ENCODE results near the gene MPP1. TPM values are rescaled to one million over a fixed set of nuclear protein-coding genes. Genes with fewer than 3 reads are reported as not detected.

Gene MPP1
- total RNA-seq, 2 experiments from 2014 or later = 1.2 to 3.5 TPM

DNA sequence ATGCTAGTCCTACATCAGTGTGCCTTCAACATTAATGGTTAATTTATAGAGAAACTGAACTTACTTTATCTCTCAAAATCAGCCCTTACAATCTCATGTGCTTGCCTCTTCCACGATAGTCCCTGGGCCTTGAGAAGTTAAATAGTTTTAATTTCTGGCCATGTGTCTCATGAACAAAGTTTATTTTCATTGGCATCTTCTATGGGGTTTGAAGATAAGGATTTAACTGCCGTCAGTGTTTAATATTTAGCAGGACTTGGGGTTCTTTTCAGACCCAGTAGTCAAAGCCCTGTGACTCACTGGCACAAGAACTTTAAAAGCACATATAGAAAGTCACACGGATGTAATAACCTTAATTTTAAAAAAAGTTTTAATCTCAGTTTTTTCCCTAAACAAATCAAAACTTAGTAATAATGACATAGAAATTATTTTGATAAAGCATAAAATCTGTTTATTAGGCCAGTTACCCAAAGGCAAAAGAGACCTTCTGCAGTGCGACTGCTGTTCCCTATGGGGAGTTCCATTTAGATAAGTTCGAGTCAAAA, 10.1 kb upstream of the MPP1 start:
- no peak overlapping the region for H3K27ac ChIP-seq (ENCODE audit: low read depth, low read length, poor library complexity, severe bottlenecking)
- intact Hi-C loops (cut with micrococcal nuclease; ENCODE audit: unreplicated experiment) = no loop called here
- no peak overlapping the region for H3K4me3 ChIP-seq (ENCODE audit: low read depth, low read length, poor library complexity, severe bottlenecking)
- DNase-seq (ENCODE audit: low spot score) = no peak
- no peak overlapping the region for H3K4me2 ChIP-seq (ENCODE audit: low read length)
- H3K79me2 ChIP-seq (ENCODE audit: insufficient read depth, low read depth, low read length) = no peaks in the 10 kb centered on the region
- H2AFZ ChIP-seq (ENCODE audit: low read length) = no peak overlapping the region
- CTCF ChIA-PET (ENCODE audit: unreplicated experiment) = no interaction called here
- no TSS peak for BruUV-seq (replicated peaks)
- no peaks in the 10 kb centered on the region for H3K9me3 ChIP-seq (ENCODE audit: low read length)
- POLR2A ChIA-PET = no interaction called here
- H3K36me3 ChIP-seq (ENCODE audit: insufficient read depth, low read length) = no peaks in the 10 kb centered on the region
- H3K9me2 ChIP-seq (ENCODE audit: insufficient read depth, low read length) = no peaks in the 10 kb centered on the region
- H3K4me1 ChIP-seq (ENCODE audit: insufficient read depth, low read length, poor library complexity, severe bottlenecking) = peaks cover 10% of the 10 kb centered on the region
- TF ChIP-seq EZH2phosphoT487 (IDR thresholded peaks at IDR 0.05; ENCODE audit: borderline replicate concordance, low read depth, low read length) = no peak
- TF ChIP-seq, protein P1, sequence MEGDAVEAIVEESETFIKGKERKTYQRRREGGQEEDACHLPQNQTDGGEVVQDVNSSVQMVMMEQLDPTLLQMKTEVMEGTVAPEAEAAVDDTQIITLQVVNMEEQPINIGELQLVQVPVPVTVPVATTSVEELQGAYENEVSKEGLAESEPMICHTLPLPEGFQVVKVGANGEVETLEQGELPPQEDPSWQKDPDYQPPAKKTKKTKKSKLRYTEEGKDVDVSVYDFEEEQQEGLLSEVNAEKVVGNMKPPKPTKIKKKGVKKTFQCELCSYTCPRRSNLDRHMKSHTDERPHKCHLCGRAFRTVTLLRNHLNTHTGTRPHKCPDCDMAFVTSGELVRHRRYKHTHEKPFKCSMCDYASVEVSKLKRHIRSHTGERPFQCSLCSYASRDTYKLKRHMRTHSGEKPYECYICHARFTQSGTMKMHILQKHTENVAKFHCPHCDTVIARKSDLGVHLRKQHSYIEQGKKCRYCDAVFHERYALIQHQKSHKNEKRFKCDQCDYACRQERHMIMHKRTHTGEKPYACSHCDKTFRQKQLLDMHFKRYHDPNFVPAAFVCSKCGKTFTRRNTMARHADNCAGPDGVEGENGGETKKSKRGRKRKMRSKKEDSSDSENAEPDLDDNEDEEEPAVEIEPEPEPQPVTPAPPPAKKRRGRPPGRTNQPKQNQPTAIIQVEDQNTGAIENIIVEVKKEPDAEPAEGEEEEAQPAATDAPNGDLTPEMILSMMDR (conservative IDR thresholded peaks at IDR 0.05; ENCODE audit: low read length) = no peak
- H4K20me1 ChIP-seq (ENCODE audit: insufficient read depth, low read length) = no peaks in the 10 kb centered on the region

DNA sequence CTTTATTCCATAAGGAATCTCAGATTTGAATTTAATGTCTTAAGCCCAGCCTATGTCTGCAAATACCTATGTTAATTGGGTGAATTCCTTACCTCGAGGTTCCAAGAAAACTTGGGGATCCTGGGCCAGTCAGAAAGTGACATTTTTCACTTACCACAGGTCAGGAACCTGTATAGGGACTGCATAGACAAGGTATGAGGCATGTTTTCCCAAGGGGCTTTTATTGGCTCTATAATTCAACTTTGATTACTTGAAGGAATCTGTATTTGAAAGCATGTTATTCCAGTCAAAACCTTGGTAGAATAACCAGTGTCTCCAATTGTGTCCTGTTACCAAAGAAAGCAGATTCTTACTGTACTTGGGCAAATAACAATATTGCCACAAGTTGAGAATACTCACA, 8.5 kb upstream of the MPP1 start:
- no peak overlapping the region for H3K4me3 ChIP-seq (ENCODE audit: low read depth, low read length, poor library complexity, severe bottlenecking)
- H3K4me1 ChIP-seq (ENCODE audit: insufficient read depth, low read length, poor library complexity, severe bottlenecking) = no peaks in the 10 kb centered on the region
- ChIA-PET CTCF (ENCODE audit: unreplicated experiment) (no interaction called here), POLR2A (no interaction called here)
- no peak overlapping the region for H2AFZ ChIP-seq (ENCODE audit: low read length)
- no peaks in the 10 kb centered on the region for H3K9me2 ChIP-seq (ENCODE audit: insufficient read depth, low read length)
- no TSS peak for BruUV-seq (replicated peaks)
- no peak for DNase-seq (ENCODE audit: low spot score)
- H3K4me2 ChIP-seq (ENCODE audit: low read length) = no peak overlapping the region
- H4K20me1 ChIP-seq (ENCODE audit: insufficient read depth, low read length) = no peaks in the 10 kb centered on the region
- no peak for TF ChIP-seq EZH2phosphoT487 (IDR thresholded peaks at IDR 0.05; ENCODE audit: borderline replicate concordance, low read depth, low read length)
- TF ChIP-seq, protein P1 (conservative IDR thresholded peaks at IDR 0.05; ENCODE audit: low read length) = no peak
- H3K9me3 ChIP-seq (ENCODE audit: low read length) = no peaks in the 10 kb centered on the region
- H3K36me3 ChIP-seq (ENCODE audit: insufficient read depth, low read length) = no peaks in the 10 kb centered on the region
- intact Hi-C loops (cut with micrococcal nuclease; ENCODE audit: unreplicated experiment) = no loop called here
- H3K79me2 ChIP-seq (ENCODE audit: insufficient read depth, low read depth, low read length) = no peaks in the 10 kb centered on the region
- H3K27ac ChIP-seq (ENCODE audit: low read depth, low read length, poor library complexity, severe bottlenecking) = no peak overlapping the region

DNA sequence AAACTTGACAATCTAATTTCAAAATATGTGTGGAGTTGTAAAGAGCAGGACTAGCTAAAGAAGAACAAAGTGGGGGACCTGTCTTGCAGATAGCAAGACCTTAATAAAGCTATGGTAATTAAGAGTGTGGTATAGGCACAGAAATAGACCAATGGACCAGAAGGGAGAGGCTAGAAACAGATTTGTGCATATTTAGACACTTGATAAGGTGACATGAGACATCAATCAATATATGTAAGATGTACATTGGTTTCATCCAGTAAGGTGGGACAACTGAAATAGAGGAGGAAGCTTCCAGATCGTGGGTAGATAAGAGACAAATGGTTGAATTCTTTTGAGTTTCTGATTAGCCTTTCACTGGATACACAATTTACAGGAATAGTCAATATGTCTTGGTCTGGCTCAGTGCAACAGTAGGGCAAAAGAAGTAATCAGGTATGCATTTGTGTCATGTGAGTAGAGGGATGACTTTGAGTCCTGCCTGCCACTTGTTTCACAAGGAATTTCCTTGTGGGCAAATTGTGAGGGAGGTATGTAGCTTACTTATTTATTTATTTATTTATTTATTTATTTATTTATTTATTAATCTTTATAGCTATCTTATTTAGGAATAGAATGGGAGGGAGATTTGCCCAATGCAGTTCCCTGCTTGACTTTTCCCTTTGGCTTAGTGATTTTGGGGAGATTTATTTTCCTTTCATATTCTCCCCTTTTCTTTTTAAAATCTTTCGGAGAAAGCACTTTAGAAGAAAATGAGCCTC, 7.2 kb upstream of the MPP1 start:
- H3K9me3 ChIP-seq (ENCODE audit: low read length) = no peaks in the 10 kb centered on the region
- H3K27ac ChIP-seq (ENCODE audit: low read depth, low read length, poor library complexity, severe bottlenecking) = no peak overlapping the region
- no peaks in the 10 kb centered on the region for H3K9me2 ChIP-seq (ENCODE audit: insufficient read depth, low read length)
- ChIA-PET POLR2A (no interaction called here), CTCF (ENCODE audit: unreplicated experiment) (interaction anchor here (1.2 kb wide), 1 partner anchor 9 kb away, joined by 3 read pairs; no protein-coding TSS in a partner anchor)
- no peaks in the 10 kb centered on the region for H3K4me1 ChIP-seq (ENCODE audit: insufficient read depth, low read length, poor library complexity, severe bottlenecking)
- no peak for TF ChIP-seq EZH2phosphoT487 (IDR thresholded peaks at IDR 0.05; ENCODE audit: borderline replicate concordance, low read depth, low read length)
- TF ChIP-seq, protein P1 (conservative IDR thresholded peaks at IDR 0.05; ENCODE audit: low read length) = no peak
- BruUV-seq (replicated peaks) = no TSS peak
- no peak overlapping the region for H3K4me2 ChIP-seq (ENCODE audit: low read length)
- H3K79me2 ChIP-seq (ENCODE audit: insufficient read depth, low read depth, low read length) = no peaks in the 10 kb centered on the region
- no peaks in the 10 kb centered on the region for H4K20me1 ChIP-seq (ENCODE audit: insufficient read depth, low read length)
- H3K4me3 ChIP-seq (ENCODE audit: low read depth, low read length, poor library complexity, severe bottlenecking) = no peak overlapping the region
- intact Hi-C loops (cut with micrococcal nuclease; ENCODE audit: unreplicated experiment) = no loop called here
- H3K36me3 ChIP-seq (ENCODE audit: insufficient read depth, low read length) = no peaks in the 10 kb centered on the region
- DNase-seq (ENCODE audit: low spot score) = no peak
- no peak overlapping the region for H2AFZ ChIP-seq (ENCODE audit: low read length)
